GM12891 (cell line): ENCODE results near the gene TGFBR3.

ENCODE experiments used
- DNase-seq: peaks from one replicate; pipeline ENCODE4 v3.0.0; 2011; ENCODE audit warnings: low spot score; ENCODE audit not compliant: insufficient read length
- FAIRE-seq: peaks from 2 replicates; lab custom pipeline; 2011; peaks lifted over from hg19 to GRCh38; lab: Jason Lieb, UNC
- PAX5 ChIP-seq: IDR thresholded peaks from 2 replicates; pipeline ENCODE4 v1.6.1; 2011; ENCODE audit warnings: low read length, moderate library complexity, mild to moderate bottlenecking; ENCODE audit not compliant: insufficient read depth, severe bottlenecking
- POLR2A ChIP-seq: IDR thresholded peaks from 2 replicates; pipeline ENCODE4 v1.6.1; 2011; ENCODE audit warnings: low read depth, low read length, control low read depth
- POLR2AphosphoS5 ChIP-seq: IDR thresholded peaks from 2 replicates; pipeline ENCODE4 v1.6.1; 2011; ENCODE audit warnings: low read depth, low read length, control low read depth
- POU2F2 ChIP-seq: IDR thresholded peaks from 2 replicates; pipeline ENCODE4 v1.6.1; 2011; ENCODE audit warnings: low read depth, mild to moderate bottlenecking, control low read depth, low read length, moderate library complexity
- SPI1 ChIP-seq: IDR thresholded peaks from 2 replicates; pipeline ENCODE4 v1.6.1; 2011; ENCODE audit warnings: low read depth, low read length, control low read depth
- TAF1 ChIP-seq: IDR thresholded peaks from 2 replicates; pipeline ENCODE4 v1.6.1; 2011; ENCODE audit warnings: low read depth, low read length, control low read depth

The TGFBR3 gene

GRCh38 chr1:91787919-91788318 is 98.0 kb downstream of the TGFBR3 start:
- no peak for FAIRE-seq
- DNase-seq: no peak
- TF ChIP-seq POLR2A (no peak), POLR2AphosphoS5 (no peak), PAX5 (no peak), SPI1 (no peak), TAF1 (no peak), POU2F2 (no peak)

- FAIRE-seq: no peak
- TF ChIP-seq POLR2A (no peak), POU2F2 (no peak), SPI1 (no peak), POLR2AphosphoS5 (no peak), PAX5 (no peak), TAF1 (no peak)
- DNase-seq: no peak
Observed at GRCh38 chr1:91784616-91785015, 101.3 kb downstream of the TGFBR3 start.

- no peak for DNase-seq
- no peak for FAIRE-seq
- peak; percentile 89; the same call in 1 of the 2 replicates for TF ChIP-seq POU2F2
- no peak for TF ChIP-seq SPI1
Observed at GRCh38 chr1:91784191-91784590, 101.8 kb downstream of the TGFBR3 start.

GRCh38 chr1:91783423-91784170 is 102.4 kb downstream of the TGFBR3 start:
- FAIRE-seq (no peak), DNase-seq (no peak)
- TF ChIP-seq POLR2A (no peak), PAX5 (no peak), SPI1 (no peak), POLR2AphosphoS5 (no peak), TAF1 (no peak), POU2F2 (no peak)

- DNase-seq: no peak
- FAIRE-seq: no peak
- TF ChIP-seq TAF1 (no peak), POU2F2 (no peak), POLR2AphosphoS5 (no peak), POLR2A (no peak), SPI1 (no peak), PAX5 (no peak)
Observed at GRCh38 chr1:91781901-91782622, 103.9 kb downstream of the TGFBR3 start.

- DNase-seq (no peak), FAIRE-seq (no peak)
Observed at GRCh38 chr1:91781371-91781825, 104.6 kb downstream of the TGFBR3 start.

GRCh38 chr1:91779548-91780021 is 106.4 kb downstream of the TGFBR3 start:
- FAIRE-seq (no peak), DNase-seq (no peak)
- TF ChIP-seq POU2F2 (no peak), TAF1 (no peak), SPI1 (no peak), PAX5 (no peak), POLR2AphosphoS5 (no peak), POLR2A (no peak)

More at GRCh38 chr1:91781371-91781825, 104.6 kb downstream of the TGFBR3 start:
- TF ChIP-seq POLR2AphosphoS5 (no peak), TAF1 (no peak)

- FAIRE-seq (no peak), DNase-seq (no peak)
- TF ChIP-seq PAX5 (no peak), POU2F2 (no peak)
Observed at GRCh38 chr1:91778964-91779363, 107.0 kb downstream of the TGFBR3 start.

GRCh38 chr1:91777630-91778300 is 108.2 kb downstream of the TGFBR3 start:
- TF ChIP-seq POLR2A (no peak), POLR2AphosphoS5 (no peak), TAF1 (no peak), POU2F2 (no peak), SPI1 (no peak), PAX5 (no peak)
- no peak for FAIRE-seq
- no peak for DNase-seq
